Upper lobe of left lung (tissue), 4 donors: ENCODE data around the gene STAT5B.

ENCODE experiments used
- CTCF ChIP-seq, 6 experiments: fragments of 450-650 bp in 4 of 6; fragments of 200-600 bp in 2 of 6; sonication (generic) in 2 of 6; IDR thresholded peaks; one replicate each; pipeline ENCODE4 v1.5.1; 2016 to 2019; ENCODE audit warnings: antibody characterized with exemption in 6 of 6
- EP300 ChIP-seq, 4 donors: sonication (generic); formaldehyde crosslinking; IDR thresholded peaks; one replicate each; pipeline ENCODE4 v1.5.1; 2017; ENCODE audit warnings: antibody characterized with exemption in 4 of 4, control low read depth in 2 of 4

- TF ChIP-seq CTCF (IDR thresholded peaks at IDR 0.05) (no peak), EP300 (IDR thresholded peaks at IDR 0.05) (no peak)
These were observed 32.7 kb downstream of the STAT5B start for GRCh38 chr17:42243493-42243982.
